ENCODE data around the gene EMX1. TPM values are rescaled to one million over a fixed set of nuclear protein-coding genes. Genes with fewer than 3 reads are reported as not detected.

The EMX1 gene
- total and polyA plus RNA-seq, 2 of the 13 experiments (the other 11 are each of a cell fraction or from before 2014, with no cell fraction given), result 0.62 to 4.9 TPM

DNA sequence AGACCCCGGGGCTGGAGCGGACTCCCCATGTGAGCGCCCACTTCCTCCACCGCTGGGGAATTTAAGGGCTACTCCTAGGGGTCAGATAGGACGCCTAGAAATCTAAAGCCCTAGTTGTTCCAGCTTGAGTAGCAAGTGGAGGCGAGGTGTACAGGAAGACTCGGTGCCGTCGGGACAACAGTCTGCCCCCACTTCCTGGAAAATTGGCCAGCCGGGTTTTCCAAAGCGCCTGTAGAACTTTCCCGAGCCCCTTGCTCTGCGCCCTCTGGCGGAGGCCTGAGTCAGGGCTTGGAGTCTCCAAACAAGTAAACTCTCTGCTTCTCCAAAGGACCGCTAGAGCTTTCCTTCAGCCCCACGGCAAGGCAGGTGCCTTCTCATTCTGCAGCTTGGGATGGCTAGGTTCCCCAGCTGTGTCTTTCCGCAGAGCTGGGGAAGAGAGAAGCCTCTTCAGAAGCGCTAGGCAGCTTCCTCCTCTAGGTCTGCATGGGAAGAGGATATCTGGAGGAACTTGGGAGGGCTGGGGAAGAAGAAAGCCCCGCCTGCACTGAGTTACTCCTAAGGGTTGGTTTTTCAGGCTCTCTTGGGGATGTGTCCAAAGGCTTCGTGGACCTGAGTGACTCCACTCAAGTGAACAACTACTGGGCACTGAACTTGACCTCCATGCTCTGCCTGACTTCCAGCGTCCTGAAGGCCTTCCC, 29.4 kb upstream of the EMX1 start (continued):
- TF ChIP-seq MXD4 (CRISPR knock-in tag; IDR thresholded peaks at IDR 0.05) (no peak), ZNF850 (CRISPR knock-in tag; conservative IDR thresholded peaks at IDR 0.05) (no peak), HMGXB4 (CRISPR knock-in tag; IDR thresholded peaks at IDR 0.05; ENCODE audit: borderline replicate concordance in 1 of 2, low read depth in 1 of 2) (peak; percentile 86 to 97; a peak in 3 of 4 replicates), SNRNP70 (IDR thresholded peaks at IDR 0.05; ENCODE audit: low read depth, low read length) (no peak), SRY (CRISPR knock-in tag; IDR thresholded peaks at IDR 0.05) (no peak), ZNF24 (IDR thresholded peaks at IDR 0.05) (peak; percentile 39; the same call in 1 of the 2 replicates), ZNF768 (CRISPR knock-in tag; IDR thresholded peaks at IDR 0.05) (no peak), ZBTB20 (CRISPR knock-in tag; IDR thresholded peaks at IDR 0.05; ENCODE audit: borderline replicate concordance, low read depth) (peak; percentile 38; the same call in 1 of the 2 replicates), ATF7-NPFF (CRISPR knock-in tag; IDR thresholded peaks at IDR 0.05; ENCODE audit: low read depth) (no peak; the same call in 1 of the 2 replicates), ATRX (CRISPR knock-in tag; IDR thresholded peaks at IDR 0.05; ENCODE audit: borderline replicate concordance) (no peak), ZNF563 (CRISPR knock-in tag; IDR thresholded peaks at IDR 0.05) (peak; percentile 38; the same call in 1 of the 2 replicates), BATF2 (CRISPR knock-in tag; IDR thresholded peaks at IDR 0.05) (no peak; the same call in 1 of the 2 replicates), ZNF614 (CRISPR knock-in tag; IDR thresholded peaks at IDR 0.05; ENCODE audit: borderline replicate concordance) (peak; percentile 61; the same call in 1 of the 2 replicates), ZFP91 (CRISPR knock-in tag; IDR thresholded peaks at IDR 0.05; ENCODE audit: borderline replicate concordance) (peak; percentile 24; the same call in 1 of the 2 replicates)
- TF ChIP-seq, protein P1, sequence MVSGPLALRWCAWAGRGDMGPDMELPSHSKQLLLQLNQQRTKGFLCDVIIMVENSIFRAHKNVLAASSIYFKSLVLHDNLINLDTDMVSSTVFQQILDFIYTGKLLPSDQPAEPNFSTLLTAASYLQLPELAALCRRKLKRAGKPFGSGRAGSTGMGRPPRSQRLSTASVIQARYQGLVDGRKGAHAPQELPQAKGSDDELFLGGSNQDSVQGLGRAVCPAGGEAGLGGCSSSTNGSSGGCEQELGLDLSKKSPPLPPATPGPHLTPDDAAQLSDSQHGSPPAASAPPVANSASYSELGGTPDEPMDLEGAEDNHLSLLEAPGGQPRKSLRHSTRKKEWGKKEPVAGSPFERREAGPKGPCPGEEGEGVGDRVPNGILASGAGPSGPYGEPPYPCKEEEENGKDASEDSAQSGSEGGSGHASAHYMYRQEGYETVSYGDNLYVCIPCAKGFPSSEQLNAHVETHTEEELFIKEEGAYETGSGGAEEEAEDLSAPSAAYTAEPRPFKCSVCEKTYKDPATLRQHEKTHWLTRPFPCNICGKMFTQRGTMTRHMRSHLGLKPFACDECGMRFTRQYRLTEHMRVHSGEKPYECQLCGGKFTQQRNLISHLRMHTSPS (CRISPR knock-in tag; IDR thresholded peaks at IDR 0.05; ENCODE audit: low read depth), result 0 out of 2 replicates have a peak, but pooled peaks have one; percentile 57
- TF ChIP-seq, protein P2, sequence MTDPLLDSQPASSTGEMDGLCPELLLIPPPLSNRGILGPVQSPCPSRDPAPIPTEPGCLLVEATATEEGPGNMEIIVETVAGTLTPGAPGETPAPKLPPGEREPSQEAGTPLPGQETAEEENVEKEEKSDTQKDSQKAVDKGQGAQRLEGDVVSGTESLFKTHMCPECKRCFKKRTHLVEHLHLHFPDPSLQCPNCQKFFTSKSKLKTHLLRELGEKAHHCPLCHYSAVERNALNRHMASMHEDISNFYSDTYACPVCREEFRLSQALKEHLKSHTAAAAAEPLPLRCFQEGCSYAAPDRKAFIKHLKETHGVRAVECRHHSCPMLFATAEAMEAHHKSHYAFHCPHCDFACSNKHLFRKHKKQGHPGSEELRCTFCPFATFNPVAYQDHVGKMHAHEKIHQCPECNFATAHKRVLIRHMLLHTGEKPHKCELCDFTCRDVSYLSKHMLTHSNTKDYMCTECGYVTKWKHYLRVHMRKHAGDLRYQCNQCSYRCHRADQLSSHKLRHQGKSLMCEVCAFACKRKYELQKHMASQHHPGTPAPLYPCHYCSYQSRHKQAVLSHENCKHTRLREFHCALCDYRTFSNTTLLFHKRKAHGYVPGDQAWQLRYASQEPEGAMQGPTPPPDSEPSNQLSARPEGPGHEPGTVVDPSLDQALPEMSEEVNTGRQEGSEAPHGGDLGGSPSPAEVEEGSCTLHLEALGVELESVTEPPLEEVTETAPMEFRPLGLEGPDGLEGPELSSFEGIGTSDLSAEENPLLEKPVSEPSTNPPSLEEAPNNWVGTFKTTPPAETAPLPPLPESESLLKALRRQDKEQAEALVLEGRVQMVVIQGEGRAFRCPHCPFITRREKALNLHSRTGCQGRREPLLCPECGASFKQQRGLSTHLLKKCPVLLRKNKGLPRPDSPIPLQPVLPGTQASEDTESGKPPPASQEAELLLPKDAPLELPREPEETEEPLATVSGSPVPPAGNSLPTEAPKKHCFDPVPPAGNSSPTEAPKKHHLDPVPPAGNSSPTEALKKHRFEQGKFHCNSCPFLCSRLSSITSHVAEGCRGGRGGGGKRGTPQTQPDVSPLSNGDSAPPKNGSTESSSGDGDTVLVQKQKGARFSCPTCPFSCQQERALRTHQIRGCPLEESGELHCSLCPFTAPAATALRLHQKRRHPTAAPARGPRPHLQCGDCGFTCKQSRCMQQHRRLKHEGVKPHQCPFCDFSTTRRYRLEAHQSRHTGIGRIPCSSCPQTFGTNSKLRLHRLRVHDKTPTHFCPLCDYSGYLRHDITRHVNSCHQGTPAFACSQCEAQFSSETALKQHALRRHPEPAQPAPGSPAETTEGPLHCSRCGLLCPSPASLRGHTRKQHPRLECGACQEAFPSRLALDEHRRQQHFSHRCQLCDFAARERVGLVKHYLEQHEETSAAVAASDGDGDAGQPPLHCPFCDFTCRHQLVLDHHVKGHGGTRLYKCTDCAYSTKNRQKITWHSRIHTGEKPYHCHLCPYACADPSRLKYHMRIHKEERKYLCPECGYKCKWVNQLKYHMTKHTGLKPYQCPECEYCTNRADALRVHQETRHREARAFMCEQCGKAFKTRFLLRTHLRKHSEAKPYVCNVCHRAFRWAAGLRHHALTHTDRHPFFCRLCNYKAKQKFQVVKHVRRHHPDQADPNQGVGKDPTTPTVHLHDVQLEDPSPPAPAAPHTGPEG (CRISPR knock-in tag; IDR thresholded peaks at IDR 0.05), result no peak

Data from HepG2 (cell line).